Activated CD4-positive, CD25-positive, alpha-beta regulatory T cell treated with anti-CD3 and anti-CD28 coated beads, Interleukin-2, amount 50 U/mL, for 24 hours (primary cell): Measurements from ENCODE around the gene PCGF3.
"Not testable (repeated sequence)": the region's sequence is repeated elsewhere in the genome, so short reads cannot be mapped to it uniquely, and the experiment has no call there.

Experiments used
- ATAC-seq, 2 donors: fragments of 150-1000 bp; cut with Tn5 transposase; one replicate each; pipeline ENCODE4 v1.10.0; 2021; ENCODE audit warnings: mild to moderate bottlenecking in 1 of 2, moderate library complexity in 1 of 2

Gene PCGF3

GRCh38 chr4:706083-706633 is 526 bp downstream of the PCGF3 start:
- not testable (repeated sequence) for ATAC-seq

DNA sequence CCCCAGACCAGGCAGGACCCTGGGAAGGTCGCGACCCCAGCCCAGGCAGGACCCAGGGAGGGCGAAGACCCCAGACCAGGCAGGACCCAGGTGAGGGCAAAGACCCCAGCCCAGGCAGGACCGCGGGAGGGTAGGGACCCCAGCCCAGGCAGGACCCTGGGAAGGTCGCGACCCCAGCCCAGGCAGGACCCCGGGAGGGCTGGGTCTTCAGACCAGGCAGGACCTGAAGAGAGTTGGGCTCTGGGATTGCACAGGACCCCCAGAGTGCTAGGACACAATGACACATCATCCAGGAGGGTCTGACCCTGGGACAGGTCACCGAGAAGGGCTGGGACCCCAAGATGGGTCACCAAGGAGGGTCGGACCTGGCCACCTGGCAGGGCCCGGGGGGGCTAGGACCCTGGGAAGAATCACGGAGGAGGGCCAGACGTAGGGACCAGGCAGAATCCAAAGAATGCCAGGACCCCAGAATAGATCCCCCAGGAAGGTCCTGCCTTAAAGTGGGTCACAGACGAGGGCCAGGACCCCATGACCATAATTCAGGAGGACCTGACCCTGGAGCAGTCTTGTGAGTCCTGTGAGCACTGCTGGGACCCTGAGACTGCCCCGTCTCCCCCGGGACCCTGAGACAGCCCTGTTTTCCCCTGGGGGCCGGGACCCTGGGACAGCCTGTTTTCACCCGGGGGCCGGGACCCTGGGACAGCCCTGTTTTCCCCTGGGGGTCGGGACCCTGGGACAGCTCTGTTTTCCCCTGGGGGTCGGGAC is 1.4 kb downstream of the PCGF3 start:
- ATAC-seq, result no peak

DNA sequence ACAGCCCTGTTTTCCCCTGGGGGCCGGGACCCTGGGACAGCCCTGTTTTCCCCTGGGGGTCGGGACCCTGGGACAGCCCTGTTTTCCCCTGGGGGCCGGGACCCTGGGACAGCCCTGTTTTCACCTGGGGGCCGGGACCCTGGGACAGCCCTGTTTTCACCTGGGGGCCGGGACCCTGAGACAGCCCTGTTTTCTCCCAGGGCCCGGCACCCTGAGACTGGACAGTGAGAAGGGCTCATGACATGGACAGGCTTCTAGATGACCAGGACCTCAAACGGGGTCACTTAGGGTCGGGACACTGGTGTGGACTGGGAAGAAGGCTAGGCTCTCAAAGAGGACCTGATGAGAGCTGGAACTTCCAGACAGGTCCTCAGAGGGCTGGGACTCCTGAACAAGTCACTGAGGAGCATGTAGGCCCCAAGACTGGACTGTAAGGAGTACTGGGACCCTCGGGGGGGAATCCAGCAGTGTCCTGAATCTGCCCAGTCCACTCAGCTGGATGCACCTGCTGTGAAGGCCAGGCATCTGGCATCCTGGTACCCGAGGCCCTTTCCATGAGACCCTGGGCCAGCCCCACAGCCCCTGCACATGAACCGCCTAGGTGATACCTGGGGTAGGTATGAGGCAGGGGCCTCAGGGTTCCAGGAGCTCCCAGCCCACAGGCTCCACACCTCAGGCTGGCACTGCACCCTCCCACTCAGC is 2.4 kb downstream of the PCGF3 start:
- no peak for ATAC-seq

GRCh38 chr4:708631-708933 is 3.0 kb downstream of the PCGF3 start:
- no peak for ATAC-seq

DNA sequence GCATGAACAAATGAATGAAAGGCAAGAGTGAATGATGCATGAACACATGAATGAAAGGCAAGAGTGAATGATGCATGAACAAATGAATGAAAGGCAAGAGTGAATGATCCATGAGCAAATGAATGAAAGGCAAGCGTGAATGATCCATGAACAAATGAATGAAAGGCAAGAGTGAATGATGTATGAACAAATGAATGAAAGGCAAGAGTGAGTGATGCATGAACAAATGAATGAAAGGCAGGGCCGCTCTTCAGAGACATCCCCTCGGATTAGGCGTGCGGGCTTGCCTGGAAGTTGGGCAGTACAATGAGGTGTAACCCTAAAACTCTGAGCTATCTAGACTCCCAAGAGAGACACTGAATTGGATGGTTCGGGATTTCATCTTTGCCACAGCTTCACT is 3.7 kb downstream of the PCGF3 start:
- ATAC-seq, result no peak

GRCh38 chr4:710116-710515 is 4.5 kb downstream of the PCGF3 start:
- ATAC-seq, result no peak

DNA sequence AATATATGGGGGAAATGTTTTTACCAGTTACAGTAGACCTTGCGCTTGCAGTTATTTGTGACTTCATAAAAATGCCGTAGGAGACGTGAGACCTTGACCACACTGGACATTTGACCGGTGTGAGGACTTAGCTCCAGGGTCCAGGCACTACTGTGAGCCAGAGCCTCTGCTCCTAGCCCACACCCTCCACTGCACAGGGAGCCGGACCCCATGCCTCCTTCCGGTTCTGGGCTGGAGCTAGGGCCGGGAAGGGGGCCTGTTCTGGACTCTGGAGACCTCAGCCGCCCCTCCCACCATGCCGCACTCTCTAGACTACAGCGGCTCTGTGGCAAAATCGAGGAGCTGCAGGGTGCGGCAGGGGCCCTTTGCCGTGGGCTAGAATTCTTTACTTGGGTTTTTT is 5.3 kb downstream of the PCGF3 start:
- ATAC-seq, result no peak

- ATAC-seq, result no peak
Observed at GRCh38 chr4:712093-712492, 6.5 kb downstream of the PCGF3 start.

GRCh38 chr4:712916-713632 is 7.4 kb downstream of the PCGF3 start:
- ATAC-seq, result no peak

DNA sequence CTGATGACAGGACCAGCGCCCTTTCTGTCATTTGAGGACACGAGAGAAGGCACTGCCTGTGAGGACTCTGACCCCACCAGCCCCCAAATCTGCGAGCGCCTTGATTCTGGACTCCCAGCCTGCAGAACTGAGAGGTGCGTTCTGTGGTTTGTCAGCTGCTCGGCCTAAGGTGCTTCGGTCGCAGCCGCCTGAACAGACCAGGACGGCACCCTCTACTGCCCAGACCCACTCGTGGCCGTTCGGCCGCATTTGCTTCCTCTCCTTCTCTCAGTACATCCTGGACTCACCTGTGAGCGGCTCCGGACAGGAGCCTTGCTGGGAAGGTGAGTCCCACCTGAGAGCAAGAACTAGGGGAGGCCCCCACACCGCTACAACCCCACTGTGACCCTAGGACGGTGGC is 8.5 kb downstream of the PCGF3 start:
- no peak for ATAC-seq

- ATAC-seq, result no peak
Observed at GRCh38 chr4:717601-718320, 12.1 kb downstream of the PCGF3 start.

DNA sequence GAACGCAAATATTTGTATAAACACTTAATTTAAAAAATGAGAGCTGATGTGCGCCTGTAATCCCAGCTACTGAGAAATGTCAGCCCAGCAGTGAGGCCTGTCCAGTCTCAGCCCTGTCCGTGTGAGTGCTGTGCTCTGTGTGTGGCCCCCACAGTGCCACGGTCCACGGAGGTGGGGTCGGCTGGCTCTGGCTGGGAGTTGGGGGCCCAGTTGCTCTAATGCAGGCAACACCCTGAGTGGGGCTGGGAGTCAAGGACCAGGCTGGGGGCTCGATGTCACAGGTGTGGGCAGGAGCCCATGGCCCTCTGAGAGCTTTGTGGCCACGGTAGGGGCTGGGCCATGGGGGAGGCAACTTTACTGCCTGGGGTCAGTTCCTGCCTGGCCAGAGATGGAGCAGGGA is 12.8 kb downstream of the PCGF3 start:
- ATAC-seq, result no peak

- ATAC-seq, result no peak
Observed at GRCh38 chr4:720111-720860, 14.7 kb downstream of the PCGF3 start.

GRCh38 chr4:721261-722168 is 15.9 kb downstream of the PCGF3 start:
- ATAC-seq, result no peak

- ATAC-seq, result no peak
Observed at GRCh38 chr4:722169-722725, 16.6 kb downstream of the PCGF3 start.

DNA sequence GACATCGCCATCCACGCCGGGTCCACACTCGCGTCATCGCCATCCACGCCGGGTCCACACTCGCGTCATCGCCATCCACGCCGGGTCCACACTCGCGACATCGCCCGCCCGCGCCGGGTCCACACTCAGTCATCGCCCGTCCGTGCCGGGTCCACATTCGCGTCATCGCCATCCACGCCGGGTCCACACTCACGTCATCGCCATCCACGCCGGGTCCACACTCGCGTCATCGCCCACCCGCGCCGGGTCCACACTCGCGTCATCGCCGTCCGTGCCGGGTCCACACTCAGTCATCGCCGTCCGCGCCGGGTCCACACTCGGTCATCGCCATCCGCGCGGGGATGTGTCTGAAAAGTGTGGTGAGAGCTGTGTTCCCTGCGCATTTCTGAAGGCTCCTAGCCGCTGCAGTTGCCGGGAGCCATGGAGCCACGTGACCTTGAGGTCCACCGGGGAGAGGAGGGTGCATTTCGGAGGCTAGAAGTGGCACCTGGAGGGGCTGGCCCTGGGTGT is 17.3 kb downstream of the PCGF3 start:
- ATAC-seq, result no peak

- no peak for ATAC-seq
Observed at GRCh38 chr4:723751-724530, 18.3 kb downstream of the PCGF3 start.

DNA sequence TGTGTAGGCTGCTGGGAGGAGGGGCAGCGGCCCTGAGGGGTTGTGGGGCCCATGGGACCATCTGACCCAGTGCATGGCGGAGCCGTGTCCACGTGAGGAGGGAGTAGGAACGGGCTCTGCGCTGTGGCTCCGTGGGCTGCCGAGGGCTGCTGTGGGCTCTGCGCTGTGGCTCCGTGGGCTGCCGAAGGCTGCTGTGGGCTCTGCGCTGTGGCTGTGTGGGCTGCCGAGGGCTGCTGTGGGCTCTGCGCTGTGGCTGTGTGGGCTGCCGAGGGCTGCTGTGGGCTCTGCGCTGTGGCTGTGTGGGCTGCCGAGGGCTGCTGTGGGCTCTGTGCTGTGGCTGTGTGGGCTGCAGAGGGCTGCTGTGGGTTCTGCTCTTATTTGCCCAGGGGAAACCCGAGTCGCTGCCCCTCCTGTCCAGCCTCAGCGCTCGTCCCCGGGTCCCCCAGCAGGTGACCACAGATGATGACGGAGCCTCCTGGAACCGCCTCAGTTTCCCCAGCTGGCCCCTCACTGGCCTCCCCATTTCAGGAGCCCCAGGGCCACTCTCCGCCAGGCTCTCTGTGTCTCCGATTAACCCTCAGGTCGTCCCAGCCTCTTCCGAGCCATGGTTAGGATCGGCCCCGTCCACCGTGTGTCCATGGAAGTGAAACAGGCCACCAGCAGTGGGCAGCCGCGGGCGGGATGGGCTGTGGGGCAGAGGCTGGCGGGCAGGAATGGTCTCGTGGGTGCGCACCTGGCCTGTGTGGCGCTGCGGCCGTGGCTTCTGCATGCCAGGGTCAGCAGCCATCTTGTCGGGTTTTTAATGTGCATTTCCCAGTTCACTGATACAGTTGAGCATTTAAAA is 20.0 kb downstream of the PCGF3 start:
- ATAC-seq, result no peak
